ENCODE measurements around the gene INPP5A.

The INPP5A gene

GRCh38 chr10:132652936-132653590, 115.5 kb downstream of the INPP5A start:
- no peak for TF ChIP-seq SPI1 (IDR thresholded peaks at IDR 0.05; ENCODE audit: borderline replicate concordance, low read depth)
- no peak for TF ChIP-seq POLR2AphosphoS5 (IDR thresholded peaks at IDR 0.05; ENCODE audit: low read depth)
- TF ChIP-seq GABPA (IDR thresholded peaks at IDR 0.05; ENCODE audit: low read depth) = no peak
- TF ChIP-seq REST (IDR thresholded peaks at IDR 0.05; ENCODE audit: insufficient replicate concordance, low read depth) = no peak
- TF ChIP-seq, protein P1, sequence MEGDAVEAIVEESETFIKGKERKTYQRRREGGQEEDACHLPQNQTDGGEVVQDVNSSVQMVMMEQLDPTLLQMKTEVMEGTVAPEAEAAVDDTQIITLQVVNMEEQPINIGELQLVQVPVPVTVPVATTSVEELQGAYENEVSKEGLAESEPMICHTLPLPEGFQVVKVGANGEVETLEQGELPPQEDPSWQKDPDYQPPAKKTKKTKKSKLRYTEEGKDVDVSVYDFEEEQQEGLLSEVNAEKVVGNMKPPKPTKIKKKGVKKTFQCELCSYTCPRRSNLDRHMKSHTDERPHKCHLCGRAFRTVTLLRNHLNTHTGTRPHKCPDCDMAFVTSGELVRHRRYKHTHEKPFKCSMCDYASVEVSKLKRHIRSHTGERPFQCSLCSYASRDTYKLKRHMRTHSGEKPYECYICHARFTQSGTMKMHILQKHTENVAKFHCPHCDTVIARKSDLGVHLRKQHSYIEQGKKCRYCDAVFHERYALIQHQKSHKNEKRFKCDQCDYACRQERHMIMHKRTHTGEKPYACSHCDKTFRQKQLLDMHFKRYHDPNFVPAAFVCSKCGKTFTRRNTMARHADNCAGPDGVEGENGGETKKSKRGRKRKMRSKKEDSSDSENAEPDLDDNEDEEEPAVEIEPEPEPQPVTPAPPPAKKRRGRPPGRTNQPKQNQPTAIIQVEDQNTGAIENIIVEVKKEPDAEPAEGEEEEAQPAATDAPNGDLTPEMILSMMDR (IDR thresholded peaks at IDR 0.05; ENCODE audit: insufficient read depth, low read length) = no peak
- no peak for DNase-seq (ENCODE audit: low read depth in 1 of 2, low spot score in 1 of 2)
- Histone ChIP-seq H3K27me3 (ENCODE audit: insufficient read depth, poor library complexity, severe bottlenecking) (no peaks in the 10 kb centered on the region), H3K4me3 (replicated peaks; ENCODE audit: insufficient read depth, low read length) (no peak overlapping the region), H3K27ac (replicated peaks) (no peak overlapping the region)

DNA sequence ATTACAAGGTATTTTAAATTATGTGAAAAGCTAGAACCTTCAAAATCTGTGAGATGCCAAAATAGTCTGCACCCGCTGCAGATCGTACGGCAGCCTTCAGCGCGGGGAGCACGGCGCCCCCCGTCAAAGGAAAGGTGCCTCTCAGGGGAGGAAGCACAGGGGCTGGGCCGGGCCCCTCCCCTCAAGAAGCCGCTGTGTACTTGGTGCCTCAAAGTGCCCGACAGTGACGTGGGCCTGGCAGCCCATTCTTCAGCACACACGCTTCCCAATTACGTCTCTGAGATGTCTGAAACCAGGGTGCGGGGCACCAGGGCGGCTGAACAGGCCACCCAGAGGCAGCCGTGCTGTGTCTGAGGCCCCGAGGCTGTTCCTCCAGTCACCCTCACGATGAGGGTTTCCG, 116.1 kb downstream of the INPP5A start:
- Histone ChIP-seq H3K4me3 (replicated peaks; ENCODE audit: insufficient read depth, low read length) (no peak overlapping the region), H3K27me3 (ENCODE audit: insufficient read depth, poor library complexity, severe bottlenecking) (no peaks in the 10 kb centered on the region), H3K27ac (replicated peaks) (no peak overlapping the region)
- DNase-seq (ENCODE audit: low read depth in 1 of 2, low spot score in 1 of 2) = no peak
- TF ChIP-seq SPI1 (IDR thresholded peaks at IDR 0.05; ENCODE audit: borderline replicate concordance, low read depth) (no peak), POLR2AphosphoS5 (IDR thresholded peaks at IDR 0.05; ENCODE audit: low read depth) (no peak)

DNA sequence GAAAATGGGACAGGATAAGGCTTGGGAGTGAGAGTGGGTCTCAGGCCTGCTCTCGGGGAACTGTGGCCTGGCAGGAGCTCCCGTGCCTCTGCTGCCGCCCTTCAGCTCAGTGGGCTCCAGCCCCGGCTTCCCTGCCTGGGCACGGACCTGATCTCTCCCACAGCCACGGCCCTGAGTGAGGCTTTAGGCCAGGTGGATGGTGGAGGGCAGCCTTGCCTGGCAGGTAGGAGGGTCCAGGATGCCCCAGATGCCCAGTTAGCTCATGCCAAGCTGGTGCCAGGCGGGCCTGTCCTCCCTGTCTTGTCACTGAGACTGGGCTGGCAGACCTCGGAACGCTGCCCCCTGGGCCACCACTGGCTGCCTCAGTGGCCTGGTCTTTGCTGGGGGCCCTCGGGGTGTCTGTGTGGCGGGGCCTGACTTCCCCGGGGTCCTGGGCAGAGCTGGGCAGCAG, 116.6 kb downstream of the INPP5A start:
- H3K4me3 ChIP-seq (replicated peaks; ENCODE audit: insufficient read depth, low read length) = no peak overlapping the region
- no peak for DNase-seq (ENCODE audit: low read depth in 1 of 2, low spot score in 1 of 2)
- TF ChIP-seq GABPA (IDR thresholded peaks at IDR 0.05; ENCODE audit: low read depth) (no peak), REST (IDR thresholded peaks at IDR 0.05; ENCODE audit: insufficient replicate concordance, low read depth) (no peak), POLR2AphosphoS5 (IDR thresholded peaks at IDR 0.05; ENCODE audit: low read depth) (no peak; the same call in 1 of the 2 replicates), SPI1 (IDR thresholded peaks at IDR 0.05; ENCODE audit: borderline replicate concordance, low read depth) (no peak)
- TF ChIP-seq, protein P1 (IDR thresholded peaks at IDR 0.05; ENCODE audit: insufficient read depth, low read length) = no peak
- no peaks in the 10 kb centered on the region for H3K27me3 ChIP-seq (ENCODE audit: insufficient read depth, poor library complexity, severe bottlenecking)
- no peak overlapping the region for H3K27ac ChIP-seq (replicated peaks)

DNA sequence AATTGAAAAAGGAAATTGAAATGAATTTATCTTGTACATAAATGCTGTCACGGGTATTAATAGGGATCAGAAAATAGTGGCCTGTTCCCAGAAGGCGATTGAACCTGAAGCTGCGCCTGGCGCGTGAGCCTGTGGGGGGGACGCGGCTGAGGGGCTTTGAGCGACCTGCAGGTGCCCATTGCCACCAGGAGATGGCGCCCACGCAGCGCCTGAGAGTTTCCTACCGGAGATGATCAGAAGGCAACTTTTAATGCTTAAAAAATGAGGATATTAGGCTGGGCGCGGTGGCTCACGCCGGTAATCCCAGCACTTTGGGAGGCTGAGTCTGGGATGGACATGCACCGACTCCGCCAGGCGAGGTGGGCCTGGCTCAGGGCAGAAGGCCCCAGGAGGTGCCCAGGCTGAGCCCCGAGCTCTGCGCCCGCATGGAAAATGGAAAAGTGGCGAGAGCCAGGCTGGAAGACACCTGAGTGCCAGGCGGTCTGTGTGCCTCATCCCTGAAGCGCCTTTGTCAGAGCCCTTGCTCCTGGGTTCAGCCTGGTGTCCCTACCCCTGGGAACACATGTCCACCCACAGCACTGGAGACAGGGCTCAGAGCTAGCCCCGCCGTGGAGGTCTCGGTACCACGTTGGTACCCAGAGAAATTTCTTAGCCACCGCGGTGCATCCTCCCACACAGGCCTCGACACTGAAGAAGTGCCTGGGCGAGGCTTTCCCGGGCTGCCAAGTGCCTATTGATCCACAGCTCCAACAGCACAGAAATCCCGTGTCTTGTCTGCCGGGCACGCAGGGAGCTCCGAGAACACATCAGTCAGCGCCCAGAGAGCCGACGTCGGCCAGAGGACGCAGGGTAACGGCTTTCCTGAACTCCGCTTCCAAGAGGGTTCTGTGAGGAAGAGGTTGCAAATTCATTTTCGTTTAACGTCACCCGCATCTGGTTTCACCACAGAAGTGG, 117.4 kb downstream of the INPP5A start:
- TF ChIP-seq, protein P1 (IDR thresholded peaks at IDR 0.05; ENCODE audit: insufficient read depth, low read length) = peak; percentile 72
- TF ChIP-seq POLR2AphosphoS5 (IDR thresholded peaks at IDR 0.05; ENCODE audit: low read depth) = no peak
- Histone ChIP-seq H3K4me3 (replicated peaks; ENCODE audit: insufficient read depth, low read length) (no peak overlapping the region), H3K27me3 (ENCODE audit: insufficient read depth, poor library complexity, severe bottlenecking) (no peaks in the 10 kb centered on the region), H3K27ac (replicated peaks) (no peak overlapping the region)
- DNase-seq (ENCODE audit: low read depth in 1 of 2, low spot score in 1 of 2) = peak; percentile 54 to 62
